Stomach (tissue), 9 donors: Measurements from ENCODE around the gene DNAJB4. TPM values are rescaled to one million over a fixed set of nuclear protein-coding genes. Genes with fewer than 3 reads are reported as not detected.

ENCODE experiments used
- DNase-seq, 2 donors: peaks; one replicate each; pipeline versions ENCODE4 v3.0.0 to v3.0.0-alpha.2; 2013 to 2019
- H3K27ac ChIP-seq, 5 donors: fragments of 200-600 bp in 4 of 5; sonication (generic) in 4 of 5; one replicate each; pipeline ENCODE4 v1.5.1; 2013 to 2019; ENCODE audit warnings: mild to moderate bottlenecking in 1 of 5, moderate library complexity in 1 of 5
- H3K27me3 ChIP-seq, 3 donors: fragments of 200-600 bp; sonication (generic); one replicate each; pipeline ENCODE4 v1.5.1; 2017 to 2019; ENCODE audit warnings: mixed run types in 1 of 3
- H3K36me3 ChIP-seq, 4 donors: fragments of 200-600 bp; sonication (generic); 1 replicate in 3 of 4; 2 replicates in 1 of 4; pipeline ENCODE4 v1.5.1; 2016 to 2019
- H3K4me1 ChIP-seq, 4 donors: fragments of 200-600 bp; sonication (generic); one replicate each; pipeline ENCODE4 v1.5.1; 2016 to 2019
- H3K4me3 ChIP-seq, 4 donors: fragments of 200-600 bp; sonication (generic) in 3 of 4; one replicate each; pipeline ENCODE4 v1.5.1; 2016 to 2019; ENCODE audit warnings: mild to moderate bottlenecking in 1 of 4
- H3K9me3 ChIP-seq, 4 donors: fragments of 200-600 bp; sonication (generic); one replicate each; pipeline ENCODE4 v1.5.1; 2016 to 2019
- CTCF ChIP-seq, 7 experiments: fragments of 450-650 bp in 4 of 7; fragments of 200-600 bp in 3 of 7; sonication (generic) in 3 of 7; IDR thresholded peaks; one replicate each; pipeline ENCODE4 v1.5.1; 2016 to 2019; ENCODE audit warnings: antibody characterized with exemption in 7 of 7, control low read depth in 2 of 7, mild to moderate bottlenecking in 1 of 7
- EP300 ChIP-seq: sonication (generic); formaldehyde crosslinking; IDR thresholded peaks from one replicate; pipeline ENCODE4 v1.6.1; 2017; ENCODE audit warnings: antibody characterized with exemption
- POLR2A ChIP-seq, 4 donors: fragments of 450-650 bp; IDR thresholded peaks; one replicate each; pipeline ENCODE4 v1.6.1; 2016; ENCODE audit warnings: antibody characterized with exemption in 4 of 4, control low read depth in 2 of 4, mild to moderate bottlenecking in 1 of 4, moderate library complexity in 1 of 4
- POLR2AphosphoS5 ChIP-seq, 3 donors: sonication (generic); formaldehyde crosslinking; IDR thresholded peaks; one replicate each; pipeline ENCODE4 v1.6.1; 2016; ENCODE audit warnings: antibody characterized with exemption in 3 of 3
- WGBS, 5 donors: extraction: QIAGEN DNeasy Blood & Tissue Kit in 3 of 5; methylation state at CpG; one replicate each; pipeline versions ENCODE4 v1.1.5 to v1.1.7; 2013 to 2018; 5-methylcytosine and 5-hydroxymethylcytosine counted together
- intact Hi-C: fragments of 100-400 bp; cut with DNase I; formaldehyde crosslinking; loops from one replicate; pipeline ENCODE4 v1.15.1; 2023; ENCODE audit warnings: low total_unique reads
- polyA plus RNA-seq, 3 donors: library from polyadenylated mRNA; stranded (reverse); fragments of 200-250 nt; gene quantifications; one replicate each; pipeline ENCODE4 v1.2.3, GENCODE V29; 2013
- total RNA-seq, 5 donors: library from RNA; depleted of rRNA; stranded (reverse); fragments of >200 nt; gene quantifications; one replicate each; pipeline versions ENCODE4 v1.1.0 to v1.2.3, GENCODE V29; 2014 to 2016
- donor health status: healthy with polysubstance abuse.
- donor health status: Bipolar disorder and iron deficiency.
- donor health status: healthy.

The DNAJB4 gene
- total and polyA plus RNA-seq, 8 donors = 7.2 to 65.7 (median 14.3) TPM

GRCh38 chr1:78036450-78036849, 31.7 kb downstream of the DNAJB4 start:
- Histone ChIP-seq H3K27me3 (no peaks in the 10 kb centered on the region), H3K9me3 (no peaks in the 10 kb centered on the region), H3K4me3 (no peak overlapping the region), H3K27ac (no peak overlapping the region), H3K36me3 (no peaks in the 10 kb centered on the region), H3K4me1 (peaks cover 0 to 8% (median 3%) of the 10 kb centered on the region in 4 donors)
- WGBS, 5 donors = 76 to 95% (median 78%) methylated on average over 5 of the region's 5 CpGs
- TF ChIP-seq POLR2AphosphoS5 (IDR thresholded peaks at IDR 0.05) = no peak
- TF ChIP-seq POLR2A (IDR thresholded peaks at IDR 0.05) = no peak
- no peak for TF ChIP-seq EP300
- no peak for TF ChIP-seq CTCF (IDR thresholded peaks at IDR 0.05)
- DNase-seq = no peak
- intact Hi-C loops = no loop called here

- Histone ChIP-seq H3K27ac (no peak overlapping the region), H3K4me1 (peaks cover 0 to 8% (median 3%) of the 10 kb centered on the region in 4 donors), H3K27me3 (no peaks in the 10 kb centered on the region), H3K36me3 (no peaks in the 10 kb centered on the region), H3K9me3 (no peaks in the 10 kb centered on the region), H3K4me3 (no peak overlapping the region)
- TF ChIP-seq CTCF (IDR thresholded peaks at IDR 0.05) (no peak), POLR2A (IDR thresholded peaks at IDR 0.05) (no peak), POLR2AphosphoS5 (IDR thresholded peaks at IDR 0.05) (no peak), EP300 (no peak)
- peak in 1 of 2 donors; percentile 26 for DNase-seq
- intact Hi-C loops = no loop called here
- WGBS, 5 donors = 60 to 76% (median 61%) methylated on average over 2 of the region's 2 CpGs
Measured at GRCh38 chr1:78038071-78038470, 33.3 kb downstream of the DNAJB4 start.

DNA sequence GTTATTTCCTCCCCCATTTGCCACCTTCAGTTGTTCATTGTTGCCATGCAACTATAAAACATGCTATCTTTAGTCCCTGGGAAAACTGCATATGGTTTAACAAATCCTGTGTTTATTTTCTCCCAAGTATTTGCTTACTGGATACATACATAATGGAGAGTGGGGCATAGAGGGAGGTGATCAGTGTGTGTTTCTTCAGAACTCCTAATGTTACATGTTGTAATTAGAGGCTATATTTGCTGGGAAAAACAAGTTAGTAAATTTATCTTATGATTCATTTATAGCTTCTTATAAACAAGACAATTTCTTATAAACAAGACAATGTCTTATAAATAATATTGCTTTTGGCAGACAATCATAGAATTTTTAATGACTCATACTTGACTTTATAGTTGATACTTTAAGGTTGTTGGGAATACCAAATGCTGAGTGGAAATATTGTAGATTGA, 33.8 kb downstream of the DNAJB4 start:
- intact Hi-C loops = no loop called here
- no peak overlapping the region for H3K27ac ChIP-seq
- peaks cover 0 to 8% (median 3%) of the 10 kb centered on the region in 4 donors for H3K4me1 ChIP-seq
- TF ChIP-seq POLR2A (IDR thresholded peaks at IDR 0.05) (no peak), EP300 (no peak), POLR2AphosphoS5 (IDR thresholded peaks at IDR 0.05) (no peak), CTCF (IDR thresholded peaks at IDR 0.05) (no peak)
- DNase-seq = peak in 1 of 2 donors; percentile 39
- no peaks in the 10 kb centered on the region for H3K9me3 ChIP-seq
- H3K27me3 ChIP-seq = no peaks in the 10 kb centered on the region
- no peak overlapping the region for H3K4me3 ChIP-seq
- H3K36me3 ChIP-seq = no peaks in the 10 kb centered on the region

DNA sequence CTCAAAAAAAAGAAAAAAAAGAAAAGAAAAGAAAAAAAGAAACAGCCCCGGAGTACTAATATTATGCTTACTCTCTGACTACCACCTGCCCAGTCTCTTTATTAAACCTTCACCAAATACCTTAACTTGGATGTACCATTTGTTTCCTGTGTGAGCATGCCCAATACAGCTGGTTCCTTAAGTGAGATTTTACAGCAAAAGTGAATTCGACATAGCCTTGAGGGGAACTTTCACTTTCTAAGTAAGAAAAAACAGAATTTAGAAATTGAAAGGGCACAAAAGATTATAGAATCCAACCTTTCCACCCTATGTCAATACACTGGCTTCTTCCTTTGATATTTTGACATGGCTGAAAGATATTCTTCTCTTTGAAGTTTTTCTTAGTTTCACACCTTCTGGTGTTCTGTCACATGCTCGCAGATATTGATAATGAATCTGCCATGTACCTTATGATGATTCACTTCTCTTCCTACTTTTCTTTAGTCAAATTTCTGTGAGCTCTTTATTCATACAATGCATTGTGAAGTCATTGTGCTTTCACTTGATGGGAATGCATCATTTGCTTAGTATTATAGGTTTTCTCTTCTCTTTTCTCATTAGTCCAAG, 35.8 kb downstream of the DNAJB4 start:
- no peak for DNase-seq
- WGBS, 5 donors = 66 to 79% (median 73%) methylated on average over 3 of the region's 3 CpGs
- Histone ChIP-seq H3K4me1 (peaks cover 0 to 19% (median 6%) of the 10 kb centered on the region in 4 donors), H3K9me3 (no peaks in the 10 kb centered on the region), H3K36me3 (no peaks in the 10 kb centered on the region), H3K27me3 (peaks cover 0 to 5% (median 0%) of the 10 kb centered on the region in 3 donors), H3K4me3 (no peak overlapping the region), H3K27ac (no peak overlapping the region)
- intact Hi-C loops = no loop called here
- no peak for TF ChIP-seq POLR2A (IDR thresholded peaks at IDR 0.05)
- TF ChIP-seq EP300 = no peak
- no peak for TF ChIP-seq CTCF (IDR thresholded peaks at IDR 0.05)
- TF ChIP-seq POLR2AphosphoS5 (IDR thresholded peaks at IDR 0.05) = no peak
